Activated T-helper 1 cell treated with Interleukin-2 at 50 U/mL for 16 hours (primary cell): Measurements from ENCODE around the gene FAM162B.
"Not testable (repeated sequence)": the region's sequence is repeated elsewhere in the genome, so short reads cannot be mapped to it uniquely, and the experiment has no call there.

Experiments
- DNase-seq: peaks from one replicate; pipeline ENCODE4 v3.0.0-alpha.2; 2020; ENCODE audit warnings: low read depth

The FAM162B gene

GRCh38 chr6:116726947-116727346, 38.6 kb downstream of the FAM162B start:
- DNase-seq: no peak

- no peak for DNase-seq
These were observed 50.8 kb downstream of the FAM162B start for GRCh38 chr6:116714761-116715160.

- no peak for DNase-seq
These were observed 51.2 kb downstream of the FAM162B start for GRCh38 chr6:116714296-116714695.

GRCh38 chr6:116705917-116706316, 59.6 kb downstream of the FAM162B start:
- DNase-seq: no peak

GRCh38 chr6:116703888-116704287, 61.6 kb downstream of the FAM162B start:
- not testable (repeated sequence) for DNase-seq
